Activated CD4-positive, alpha-beta T cell treated with anti-CD3 and anti-CD28 coated beads, Interleukin-2, amount 50 U/mL, for 16 hours (primary cell): ENCODE results near the gene HES2.
"Not testable (repeated sequence)": the region's sequence is repeated elsewhere in the genome, so short reads cannot be mapped to it uniquely, and the experiment has no call there.

Experiments used
- DNase-seq: peaks from one replicate; pipeline ENCODE4 v3.0.0-alpha.2; 2020

The HES2 gene

DNA sequence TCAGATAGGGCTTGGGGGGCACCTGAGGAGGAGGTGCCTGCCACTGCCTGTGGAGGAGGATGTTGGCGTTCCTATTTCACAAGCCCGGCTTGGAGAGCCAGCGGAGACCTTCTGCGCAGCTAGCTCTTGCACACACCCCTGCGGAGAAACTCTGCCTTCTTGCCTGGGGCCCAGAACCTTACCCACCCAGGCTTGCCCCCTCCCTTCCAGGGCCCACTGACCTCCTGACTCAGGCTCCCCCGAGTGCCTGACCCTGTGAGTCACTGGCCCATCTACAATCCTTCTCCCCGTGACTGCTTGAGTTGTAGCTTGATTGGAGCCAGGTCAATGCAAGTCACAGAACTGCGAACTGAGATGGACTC, 3.4 kb downstream of the HES2 start:
- no peak for DNase-seq

DNA sequence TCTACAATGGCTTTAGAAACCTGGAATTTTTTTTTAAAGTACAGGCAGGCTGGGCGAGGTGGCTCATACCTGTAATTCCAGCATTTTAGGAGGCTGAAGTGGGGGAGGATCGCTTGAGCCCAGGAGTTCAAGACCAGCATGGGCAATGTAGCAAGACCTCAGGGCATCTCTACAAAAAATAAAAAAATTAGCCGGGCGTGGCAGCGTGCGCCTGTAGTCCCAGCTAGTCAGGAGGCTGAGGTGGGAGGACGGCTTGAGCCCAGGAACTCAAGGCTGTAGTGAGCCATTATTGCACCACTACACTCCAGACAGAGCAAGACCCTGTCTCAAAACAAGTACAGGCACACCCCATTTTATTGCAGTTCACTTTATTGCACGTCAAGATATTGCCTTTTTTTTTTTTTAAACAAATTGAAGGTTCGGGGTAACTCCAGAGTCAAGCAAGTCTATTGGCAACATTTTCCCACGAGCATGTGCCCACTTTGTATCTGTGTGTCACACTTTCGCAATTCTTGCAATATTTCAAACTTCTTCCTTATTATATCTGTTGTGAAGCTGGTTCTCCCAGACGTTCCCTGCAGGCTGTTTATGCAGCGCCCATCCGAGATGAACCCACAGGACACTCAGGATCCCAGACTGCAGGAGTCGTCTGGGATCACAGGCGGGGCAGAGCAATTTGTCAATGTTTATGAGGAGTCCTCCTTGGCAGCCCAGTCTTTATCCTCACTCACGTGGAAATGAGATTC, 4.7 kb downstream of the HES2 start:
- DNase-seq: no peak

DNA sequence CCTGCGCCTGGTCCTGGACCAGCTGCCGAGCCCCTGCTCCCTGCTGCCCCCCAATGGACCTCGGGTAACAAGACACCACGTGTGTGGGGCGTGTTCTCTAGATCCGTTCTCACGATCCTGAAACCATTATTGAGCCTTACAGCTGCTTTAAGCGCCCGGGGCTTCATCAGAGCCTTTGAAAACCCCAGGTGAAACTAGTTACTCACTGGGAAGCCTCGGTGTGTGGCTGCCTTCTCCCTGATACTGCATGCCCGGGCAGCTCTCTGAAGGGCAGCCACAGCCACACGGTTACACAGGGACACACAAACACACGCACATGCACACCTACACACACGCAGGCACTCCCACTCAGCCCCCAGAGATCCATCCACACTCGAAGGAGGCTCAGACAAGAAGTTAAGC, 5.3 kb downstream of the HES2 start:
- peak; percentile 53 for DNase-seq

DNA sequence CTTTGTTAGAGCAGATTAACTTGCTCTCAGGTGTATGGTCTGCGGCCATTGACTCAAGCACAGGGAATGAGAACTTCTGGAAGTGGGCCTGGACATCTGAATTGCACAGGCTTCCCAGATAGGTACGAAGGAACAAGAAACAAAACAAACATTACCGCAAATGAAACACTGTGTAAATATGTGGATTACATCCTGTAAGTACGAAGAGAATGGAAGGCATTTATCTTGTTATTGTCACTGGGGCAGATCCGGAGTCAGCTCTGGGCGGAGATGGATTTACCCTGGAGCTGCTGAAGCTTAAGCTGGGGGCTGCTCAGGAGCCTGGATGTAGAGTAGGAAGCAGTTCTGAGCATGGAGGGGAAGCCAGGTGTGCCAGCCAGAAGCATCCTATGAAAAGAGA, 6.8 kb downstream of the HES2 start:
- DNase-seq: no peak

DNA sequence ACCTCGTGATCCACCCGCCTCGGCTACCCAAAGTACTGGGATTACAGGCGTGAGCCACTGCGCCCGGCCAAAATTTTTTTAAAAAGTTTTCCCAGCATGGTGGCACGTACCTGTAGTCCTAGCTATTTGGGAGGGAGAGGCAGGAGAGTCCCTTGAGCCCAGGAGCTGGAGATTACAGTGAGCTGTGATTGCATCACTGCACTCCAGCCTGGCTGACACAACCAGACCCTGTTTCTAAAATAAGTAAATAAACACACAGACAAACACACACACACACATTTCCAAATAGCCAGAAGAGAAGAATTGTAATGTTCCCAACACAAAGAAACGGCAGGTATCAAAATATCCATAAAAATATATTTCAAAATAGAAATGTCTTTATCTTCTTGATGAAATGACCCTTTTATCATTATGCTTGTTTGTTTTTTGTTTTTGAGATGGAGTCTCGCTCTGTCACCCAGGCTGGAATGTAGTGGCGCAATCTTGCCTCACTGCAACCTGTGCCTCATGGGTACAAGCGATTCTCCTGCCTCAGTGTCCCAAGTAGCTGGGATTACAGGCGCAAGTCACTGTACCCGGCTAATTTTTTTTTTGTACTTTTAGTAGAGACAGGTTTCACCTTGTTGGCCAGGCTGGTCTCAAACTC, 9.3 kb downstream of the HES2 start:
- no peak for DNase-seq

DNA sequence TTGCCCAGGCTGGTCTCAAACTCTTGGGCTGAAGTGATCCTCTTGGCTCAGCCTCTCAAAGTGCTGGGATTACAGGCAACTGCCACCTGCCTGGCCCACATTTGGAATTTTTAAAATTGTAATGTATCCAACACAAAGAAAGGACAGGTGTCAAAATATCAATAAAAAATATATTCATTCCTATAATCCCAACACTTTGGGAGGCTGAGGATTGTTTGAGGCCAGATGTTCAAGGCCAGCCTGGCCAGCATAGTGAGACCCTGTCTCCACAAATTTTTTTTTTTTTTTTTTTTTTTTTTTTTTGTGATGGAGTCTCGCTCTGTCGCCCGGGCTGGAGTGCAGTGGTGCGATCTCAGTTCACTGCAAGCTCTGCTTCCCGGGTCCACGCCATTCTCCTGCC, 10.0 kb downstream of the HES2 start:
- DNase-seq: no peak

DNA sequence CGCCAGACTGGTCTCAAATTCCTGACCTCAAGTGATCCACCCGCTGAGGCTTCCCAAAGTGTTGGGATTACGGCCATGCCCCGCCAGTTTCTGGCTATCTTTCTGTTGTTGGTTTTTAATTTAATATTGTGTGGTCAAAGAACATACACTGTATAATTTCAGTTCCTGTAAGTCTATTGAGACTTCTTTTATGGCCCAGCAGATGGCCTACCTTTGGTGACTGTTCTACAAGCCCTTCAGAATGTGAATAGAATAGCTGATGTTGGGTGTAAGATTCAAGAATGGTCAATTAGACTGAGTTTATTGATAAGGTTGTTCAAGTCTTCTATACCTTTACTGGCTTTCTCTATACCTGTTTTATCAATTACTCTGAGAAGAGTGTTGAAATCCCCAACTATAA, 10.7 kb downstream of the HES2 start:
- DNase-seq: no peak

DNA sequence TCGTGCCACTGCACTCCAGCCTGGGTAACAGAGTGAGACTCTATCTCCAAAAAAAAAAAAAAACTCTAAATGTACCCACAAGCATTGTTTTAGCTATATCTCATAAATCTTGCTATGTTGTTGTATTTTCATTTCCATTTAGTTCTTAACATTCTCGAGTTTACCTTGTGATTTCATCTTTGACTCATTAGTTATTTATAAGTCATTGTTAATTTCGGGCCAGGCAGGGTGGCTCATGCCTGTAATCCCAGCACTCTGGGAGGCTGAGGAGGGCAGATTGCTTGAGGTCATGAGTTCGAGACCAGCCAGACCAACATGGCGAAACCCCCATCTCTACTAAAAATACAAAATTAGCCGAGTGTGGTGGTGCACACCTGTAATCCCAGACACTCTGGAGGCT, 11.7 kb downstream of the HES2 start:
- DNase-seq: no peak

DNA sequence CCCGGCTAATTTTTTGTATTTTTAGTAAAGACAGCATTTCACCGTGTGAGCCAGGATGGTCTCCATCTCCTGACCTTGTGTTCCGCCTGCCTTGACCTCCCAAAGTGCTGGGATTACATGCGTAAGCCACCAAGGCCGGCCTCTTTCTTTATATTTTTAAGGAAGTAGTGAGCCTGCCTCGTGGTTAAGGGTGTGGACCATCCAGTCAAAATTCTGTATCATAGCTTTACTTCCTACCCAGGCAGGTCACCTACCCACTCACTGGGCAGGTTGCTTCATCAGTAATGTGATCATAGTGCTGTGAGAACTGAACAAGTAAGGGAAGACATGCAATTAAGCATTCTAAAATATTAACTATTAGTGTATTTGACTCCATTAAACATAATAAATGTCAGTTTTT, 18.0 kb downstream of the HES2 start:
- DNase-seq: no peak

DNA sequence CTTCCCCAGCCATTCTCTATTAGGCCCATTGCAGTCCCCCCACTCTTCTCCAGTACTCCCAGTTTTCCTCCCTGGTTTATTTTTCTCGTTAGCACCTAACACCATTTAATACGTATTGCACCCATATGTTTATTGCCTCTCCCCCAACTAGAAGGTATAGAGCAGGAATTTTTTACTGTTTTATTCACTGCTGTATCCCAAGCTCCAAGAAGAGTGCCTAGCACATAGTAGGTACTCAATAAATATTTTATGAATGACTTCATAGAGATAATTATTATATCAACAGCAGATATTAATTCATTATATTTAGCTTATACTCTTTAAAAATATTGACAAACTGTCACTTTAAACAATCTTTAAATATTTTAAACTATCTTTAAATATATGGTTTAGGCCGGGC, 20.4 kb downstream of the HES2 start:
- no peak for DNase-seq

DNA sequence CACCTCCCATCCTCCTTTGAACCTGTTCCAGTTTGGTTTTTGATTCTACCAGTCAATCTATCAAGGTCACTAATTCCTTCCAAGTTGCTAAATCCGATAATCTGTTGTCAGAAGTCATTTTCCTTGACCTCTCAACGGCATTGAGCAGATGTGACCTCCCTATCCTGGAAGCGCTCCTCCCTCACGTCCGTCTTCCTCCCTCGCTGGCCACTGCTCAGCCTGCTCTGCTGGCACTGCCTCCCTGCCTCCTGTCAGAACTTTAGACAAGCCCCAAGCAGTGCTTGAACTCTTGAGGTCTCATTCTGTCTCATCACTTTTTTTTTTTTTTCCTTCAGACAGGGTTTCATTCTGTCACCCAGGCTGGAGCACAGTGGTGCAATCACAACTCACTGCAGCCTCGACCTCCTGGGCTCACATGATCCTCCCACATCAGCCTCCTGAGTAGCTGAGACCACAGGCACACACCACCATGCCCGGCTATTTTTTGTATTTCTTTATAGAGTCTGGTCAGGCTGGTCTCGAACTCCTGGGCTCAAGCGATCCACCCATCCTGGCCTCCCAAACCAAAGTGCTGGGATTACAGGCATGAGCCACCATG, 21.8 kb downstream of the HES2 start:
- DNase-seq: no peak

DNA sequence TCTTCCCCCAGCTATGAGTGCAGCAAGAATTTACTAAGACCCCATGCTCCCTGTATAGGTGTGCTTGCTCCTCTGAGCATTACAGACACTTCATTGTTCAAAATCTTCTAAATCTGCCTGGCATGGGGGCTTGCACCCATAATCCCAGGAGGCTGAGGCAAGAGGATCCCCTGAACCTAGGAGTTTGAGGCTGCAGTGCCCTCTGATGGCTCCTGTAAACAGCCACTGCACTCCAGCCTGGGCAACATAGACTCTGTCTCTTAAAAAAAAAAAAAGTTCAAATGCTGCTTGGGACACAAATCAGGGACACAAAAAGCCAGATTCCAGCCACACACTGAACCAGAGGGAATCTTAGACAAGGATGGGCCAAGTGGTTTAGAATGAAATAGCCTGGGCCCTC, 22.7 kb downstream of the HES2 start:
- no peak for DNase-seq

DNA sequence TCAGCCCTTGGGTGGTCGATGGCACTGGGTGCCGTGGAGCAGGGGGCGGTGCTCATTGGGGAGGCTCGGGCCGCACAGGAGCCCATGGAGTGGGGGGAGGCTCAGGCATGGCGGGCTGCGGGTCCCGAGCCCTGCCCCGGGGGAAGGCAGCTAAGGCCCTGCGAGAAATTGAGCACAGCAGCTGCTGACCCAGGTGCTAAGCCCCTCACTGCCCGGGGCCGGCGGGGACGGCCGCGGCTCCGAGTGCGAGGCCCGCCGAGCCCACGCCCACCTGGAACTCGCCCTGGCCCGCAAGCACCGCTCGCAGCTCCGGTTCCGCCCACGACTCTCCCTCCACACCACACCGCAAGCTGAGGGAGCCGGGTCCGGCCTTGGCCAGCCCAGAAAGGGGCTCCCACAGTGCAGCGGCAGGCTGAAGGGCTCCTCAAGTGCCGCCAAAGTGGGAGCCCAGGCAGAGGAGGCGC, 23.9 kb downstream of the HES2 start:
- DNase-seq: not testable (repeated sequence)

DNA sequence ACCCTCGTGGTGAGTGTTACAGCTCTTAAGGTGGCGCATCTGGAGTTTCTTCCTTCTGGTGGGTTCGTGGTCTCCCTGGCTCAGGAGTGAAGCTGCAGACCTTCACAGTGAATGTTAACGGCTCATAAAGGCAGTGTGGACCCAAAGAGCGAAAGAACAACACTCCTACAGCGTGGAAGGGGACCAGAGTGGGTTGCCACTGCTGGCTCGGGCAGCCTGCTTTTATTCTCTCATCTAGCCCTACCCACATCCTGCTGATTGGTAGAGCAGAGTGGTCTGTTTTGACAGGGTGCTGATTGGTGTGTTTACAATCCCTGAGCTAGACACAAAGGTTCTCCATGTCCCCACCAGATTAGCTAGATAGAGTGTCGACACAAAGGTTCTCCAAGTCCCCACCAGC, 24.6 kb downstream of the HES2 start:
- not testable (repeated sequence) for DNase-seq

DNA sequence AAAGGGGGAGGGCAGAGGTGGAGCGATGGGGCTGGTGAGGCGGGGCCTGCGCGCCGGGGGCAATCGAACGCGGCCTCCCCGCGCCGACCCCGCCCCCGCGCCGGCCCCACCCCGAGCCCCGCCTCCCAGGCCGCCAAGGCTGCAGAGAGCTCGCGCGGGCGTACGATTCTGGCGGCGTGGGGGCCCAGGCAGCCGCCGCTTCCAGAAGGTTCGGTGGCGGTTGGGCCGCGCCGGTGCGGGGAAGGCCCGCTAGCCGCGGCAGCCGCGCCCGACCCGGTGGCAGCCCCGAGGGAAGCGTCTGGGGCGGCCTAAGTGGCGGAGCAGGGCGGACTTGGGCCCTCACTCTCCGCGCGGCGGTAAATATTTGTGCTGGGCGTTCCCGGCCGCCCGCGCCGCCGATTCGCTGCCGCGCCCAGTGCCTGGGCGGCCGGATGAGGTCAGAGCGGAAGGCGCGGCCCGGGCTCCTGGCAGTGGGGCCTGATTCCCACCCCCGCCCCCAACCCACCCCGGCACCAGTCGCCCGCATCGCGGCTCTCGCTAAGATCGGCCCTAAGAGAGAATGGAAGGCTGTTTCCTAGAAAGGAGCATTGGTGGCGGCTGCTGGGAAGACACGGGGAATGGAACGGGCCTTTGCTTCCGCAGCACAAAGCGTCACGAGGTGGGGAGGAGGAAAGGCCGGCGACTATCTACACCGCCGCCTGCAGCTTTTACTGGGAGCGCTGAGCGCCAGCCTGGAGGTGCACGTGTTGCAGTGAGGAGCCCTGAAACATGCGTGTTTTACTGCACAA, 26.1 kb downstream of the HES2 start, which contains the start of gene ACOT7:
TSS of gene ACOT7 (minus strand) at position 368 of the 788 bp plus-strand sequence. CDS start 368 bp downstream, outside the sequence.
- peak; percentile 94 for DNase-seq

DNA sequence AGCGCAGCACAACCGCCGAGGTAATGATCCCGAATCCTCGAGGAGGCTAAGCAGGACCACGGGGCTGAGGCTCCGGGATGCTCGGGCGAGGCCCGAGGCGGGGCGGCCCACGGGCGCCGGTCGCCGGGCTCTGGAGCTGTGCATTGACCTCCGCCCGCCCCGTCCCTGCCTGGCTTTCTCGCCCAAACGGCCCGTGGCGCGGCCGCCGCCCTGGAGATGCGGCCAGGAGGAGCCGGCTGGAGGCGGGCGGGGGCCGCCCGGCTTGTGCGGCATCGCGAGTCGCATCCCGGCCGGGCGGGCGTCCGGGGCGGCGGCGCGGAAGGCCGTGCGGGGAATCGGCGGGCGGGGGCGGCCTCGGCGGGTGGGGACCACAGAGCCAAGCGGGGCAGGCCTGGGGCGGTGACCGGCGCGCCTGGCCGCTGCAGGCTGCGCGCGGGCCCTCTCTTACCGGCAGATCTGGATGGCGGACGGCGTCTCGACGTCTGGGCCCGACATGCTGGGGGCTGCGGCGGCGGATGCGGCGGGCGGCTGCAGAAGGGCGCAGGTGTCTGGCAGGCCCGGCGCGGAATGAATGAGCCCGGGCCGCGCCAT, 26.8 kb downstream of the HES2 start:
- no peak for DNase-seq

DNA sequence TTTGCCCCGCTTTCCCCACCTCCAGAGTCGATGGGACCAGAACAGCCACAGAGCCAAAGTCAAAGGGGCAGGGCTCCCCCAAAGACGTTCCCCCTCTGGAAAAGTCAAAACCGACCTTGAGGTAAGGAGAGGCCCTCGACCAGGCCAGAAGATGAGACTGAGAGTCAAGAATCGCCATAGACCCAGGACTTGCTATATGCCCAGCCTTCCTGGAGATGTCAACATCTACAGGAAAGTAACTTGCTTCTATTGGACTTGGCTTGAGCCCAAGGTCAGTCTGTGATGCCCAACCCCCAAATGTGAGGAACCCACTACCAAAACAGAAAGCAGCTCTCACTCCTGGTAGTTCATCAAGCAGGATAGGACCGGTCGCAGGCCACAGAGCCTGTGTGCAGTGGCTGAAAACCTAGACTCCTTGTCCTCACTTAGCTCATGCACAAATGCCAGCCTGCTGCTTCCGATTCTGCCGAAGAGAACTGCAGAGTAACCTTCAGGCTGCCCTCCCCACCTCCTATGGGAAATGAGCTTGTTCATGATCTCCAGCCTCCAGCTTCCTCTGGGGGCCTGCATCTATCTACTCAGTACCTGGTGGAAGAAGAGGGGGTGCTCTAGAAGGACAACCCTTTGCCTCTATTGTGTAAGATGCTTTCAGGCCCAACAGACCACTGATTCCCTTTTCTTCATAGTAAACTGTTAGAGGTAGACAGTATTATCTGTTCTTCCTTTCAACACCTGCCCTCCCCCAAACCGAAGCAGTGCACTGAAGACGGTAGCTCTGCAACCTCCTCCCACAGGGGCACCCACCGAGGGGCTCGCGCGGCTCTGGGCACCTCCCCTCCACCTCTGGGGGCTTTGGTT, 27.5 kb downstream of the HES2 start:
- peak; percentile 20 for DNase-seq

DNA sequence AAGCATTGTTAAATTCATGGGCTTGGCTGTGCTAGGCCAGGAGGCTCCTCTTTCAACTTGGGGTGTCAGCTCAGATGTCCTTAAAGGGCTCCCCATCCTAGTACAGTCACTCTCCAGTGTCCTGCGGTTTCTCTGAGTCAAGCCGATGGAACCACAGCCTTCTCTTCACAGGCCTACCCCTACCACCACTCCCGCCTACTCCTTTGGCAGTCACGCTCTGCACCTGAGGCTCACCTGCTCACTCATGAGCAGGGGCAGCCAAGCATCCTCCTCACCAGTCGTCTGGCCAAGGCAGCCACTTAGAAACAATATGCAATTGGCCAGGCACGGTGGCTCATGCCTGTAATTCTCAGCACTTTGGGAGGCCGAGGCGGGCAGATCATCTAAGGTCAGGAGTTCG, 29.7 kb downstream of the HES2 start:
- DNase-seq: no peak

DNA sequence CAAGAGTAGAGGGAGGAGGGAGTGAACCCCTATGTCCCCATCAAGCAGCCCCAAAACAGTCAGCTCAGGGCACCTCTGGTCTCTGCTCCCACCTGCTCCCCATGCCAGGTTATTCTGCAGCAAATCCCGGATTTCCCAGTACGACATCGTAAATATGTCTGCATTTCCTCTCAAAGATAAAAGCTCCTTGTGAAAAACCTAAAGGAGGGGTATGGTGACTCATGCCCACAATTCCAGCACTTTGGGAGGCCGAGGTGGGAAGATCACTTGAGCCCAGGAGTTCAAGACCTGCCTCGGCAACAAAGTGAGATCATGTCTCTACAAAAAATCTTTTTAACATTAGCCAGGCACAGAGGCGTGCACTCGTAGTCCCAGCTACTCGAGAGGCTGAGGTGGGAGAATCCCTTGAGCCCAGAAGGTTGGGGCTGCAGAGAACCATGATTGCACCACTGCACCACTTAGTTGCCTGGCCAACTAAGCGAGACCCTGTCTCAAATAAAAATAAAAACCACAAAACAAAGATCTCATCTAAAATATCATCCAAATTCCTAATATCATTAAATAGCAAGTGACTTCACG, 33.3 kb downstream of the HES2 start:
- DNase-seq: no peak

DNA sequence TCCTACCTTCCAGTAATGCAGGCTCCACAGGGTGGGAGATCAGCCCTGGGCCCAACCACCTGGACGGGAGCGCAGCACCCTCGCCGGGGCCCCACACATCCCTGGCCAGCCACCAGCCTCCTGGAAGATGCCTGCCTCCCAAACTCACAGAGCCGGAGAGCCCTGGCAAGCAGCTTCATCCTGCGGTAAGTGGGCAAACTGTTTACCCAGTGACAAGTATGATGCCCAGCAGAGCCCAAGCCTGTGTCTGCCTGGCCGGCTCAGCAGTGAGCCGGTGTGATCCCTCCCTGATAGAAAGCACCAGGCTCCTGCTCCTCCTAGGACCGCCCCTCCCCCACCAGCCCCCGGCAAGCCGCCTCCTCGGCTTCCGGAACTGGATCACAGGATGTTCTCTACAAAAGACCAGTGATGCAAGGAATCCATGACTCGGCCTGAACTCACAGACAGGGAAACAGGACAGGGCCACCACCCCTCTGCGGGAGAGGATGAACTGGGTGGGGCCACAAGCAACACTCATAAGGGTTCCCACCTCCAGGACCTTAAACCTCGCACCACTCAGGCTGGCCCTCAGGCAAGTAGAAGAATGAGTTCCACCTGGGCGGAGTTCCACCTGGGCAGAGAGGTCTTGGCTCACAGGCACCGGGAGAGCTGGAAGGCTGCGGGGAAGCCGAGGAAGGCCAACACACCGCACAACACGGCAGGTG, 34.1 kb downstream of the HES2 start:
- no peak for DNase-seq

DNA sequence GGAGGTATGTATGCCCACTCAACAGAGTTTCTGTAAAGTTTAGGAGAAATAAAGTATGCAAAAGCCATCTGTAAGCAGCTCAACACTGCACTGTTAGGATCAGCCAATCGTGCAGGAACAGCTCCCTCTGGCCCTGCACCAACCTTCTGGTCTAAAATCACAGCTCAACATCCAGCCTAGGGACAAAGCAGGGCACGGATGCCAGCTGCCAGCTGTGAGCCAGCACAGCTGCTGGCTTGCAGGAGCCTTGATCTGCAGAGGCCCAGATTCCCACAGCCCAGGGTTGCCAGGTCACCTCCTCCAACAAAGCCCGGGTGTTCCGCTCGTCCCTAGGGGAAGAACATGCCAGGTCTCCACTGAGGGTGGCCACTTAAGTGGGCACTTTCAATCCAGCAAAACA, 34.8 kb downstream of the HES2 start:
- DNase-seq: no peak
